ENCODE data around the gene KCND1.

- TF ChIP-seq CTCF (IDR thresholded peaks at IDR 0.05), result no peak
- TF ChIP-seq POLR2A (IDR thresholded peaks at IDR 0.05; ENCODE audit: low read depth), result no peak
- no peak for TF ChIP-seq POLR2AphosphoS5 (IDR thresholded peaks at IDR 0.05)
- no peak for TF ChIP-seq EP300 (IDR thresholded peaks at IDR 0.05)
Observed at GRCh38 chrX:48997455-48997854, 25.8 kb upstream of the KCND1 start.
